Measurements from ENCODE around the gene MAPK8IP1.

The MAPK8IP1 gene

GRCh38 chr11:45909594-45910475 lies 24.4 kb downstream of the MAPK8IP1 start:
- no peak for DNase-seq

DNA sequence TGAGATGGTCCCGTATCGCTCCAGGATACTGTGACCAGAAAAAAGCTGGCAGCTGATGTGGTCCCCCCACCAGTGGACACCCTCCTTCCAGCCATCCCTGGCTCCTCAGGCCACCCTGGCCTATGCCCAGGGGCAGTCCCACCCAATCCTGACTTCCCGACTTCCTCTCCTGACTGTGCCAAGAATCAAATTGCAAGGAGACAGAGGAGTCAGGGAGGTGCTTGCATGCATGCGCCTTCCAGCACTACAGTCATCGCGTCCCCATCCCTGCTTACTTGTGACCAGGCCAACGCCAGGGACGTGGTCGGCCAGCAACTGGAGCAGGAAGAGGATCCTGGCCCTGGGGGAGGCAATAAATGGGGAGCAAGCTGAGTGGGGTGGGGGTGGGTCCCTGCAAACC lies 25.2 kb downstream of the MAPK8IP1 start:
- DNase-seq: no peak

DNA sequence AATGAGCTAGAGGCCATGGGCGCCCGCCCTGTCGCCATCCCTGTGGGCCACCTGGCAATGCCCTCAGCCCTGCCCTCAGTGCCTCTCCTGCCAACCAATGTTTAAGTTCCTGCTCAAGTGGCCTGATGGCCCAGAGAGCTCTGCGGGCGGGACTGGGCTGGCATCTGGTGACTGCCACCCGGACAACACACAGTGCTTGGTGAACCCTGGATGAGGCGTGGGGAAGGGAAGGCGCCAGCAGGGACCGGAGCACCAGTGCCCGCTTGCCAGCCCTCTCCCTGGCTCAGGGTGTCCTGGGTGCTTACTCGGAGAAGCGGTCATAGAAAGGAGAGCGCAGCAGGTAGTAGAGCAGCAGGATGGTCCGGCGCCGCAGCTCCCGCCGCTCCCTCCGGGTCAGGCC lies 28.1 kb downstream of the MAPK8IP1 start:
- no peak for DNase-seq

- DNase-seq: no peak
These were observed 28.6 kb downstream of the MAPK8IP1 start for GRCh38 chr11:45913942-45914635.

DNA sequence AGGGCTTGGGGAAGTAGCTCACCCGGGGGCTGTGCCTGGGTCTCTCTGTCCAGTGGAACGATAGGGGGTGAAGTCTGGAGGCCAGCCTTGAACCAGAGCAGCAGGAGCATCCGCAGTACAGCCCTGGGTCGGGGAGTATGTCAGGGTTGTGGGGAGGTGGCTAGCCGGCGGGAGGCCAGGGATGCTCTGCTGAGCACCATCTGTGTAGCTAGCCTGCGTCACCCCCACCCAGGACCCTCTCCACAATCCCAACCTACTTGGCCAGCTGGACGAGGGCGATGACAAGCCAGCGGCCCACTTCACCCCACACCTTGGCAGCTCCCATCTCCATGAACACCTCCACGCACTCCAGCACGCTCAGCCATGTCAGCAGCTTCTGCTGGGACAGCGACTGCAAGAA lies 30.0 kb downstream of the MAPK8IP1 start:
- no peak for DNase-seq

GRCh38 chr11:45917286-45917622 lies 31.8 kb downstream of the MAPK8IP1 start:
- DNase-seq: no peak

- peak; percentile 98 for DNase-seq
These were observed 32.3 kb downstream of the MAPK8IP1 start, which contains the start of gene PEX16 for GRCh38 chr11:45917623-45918330. Gene PEX16 (minus strand): TSS chr11:45917877. CDS start chr11:45917811, 66 bp downstream.

- DNase-seq: peak; percentile 73
These were observed 33.0 kb downstream of the MAPK8IP1 start for GRCh38 chr11:45918331-45918941.

GRCh38 chr11:45918962-45919675 lies 33.7 kb downstream of the MAPK8IP1 start:
- DNase-seq: no peak

- DNase-seq: no peak
These were observed 34.5 kb downstream of the MAPK8IP1 start for GRCh38 chr11:45919806-45920530.

- DNase-seq: no peak
These were observed 35.4 kb downstream of the MAPK8IP1 start for GRCh38 chr11:45920531-45921477.

DNA sequence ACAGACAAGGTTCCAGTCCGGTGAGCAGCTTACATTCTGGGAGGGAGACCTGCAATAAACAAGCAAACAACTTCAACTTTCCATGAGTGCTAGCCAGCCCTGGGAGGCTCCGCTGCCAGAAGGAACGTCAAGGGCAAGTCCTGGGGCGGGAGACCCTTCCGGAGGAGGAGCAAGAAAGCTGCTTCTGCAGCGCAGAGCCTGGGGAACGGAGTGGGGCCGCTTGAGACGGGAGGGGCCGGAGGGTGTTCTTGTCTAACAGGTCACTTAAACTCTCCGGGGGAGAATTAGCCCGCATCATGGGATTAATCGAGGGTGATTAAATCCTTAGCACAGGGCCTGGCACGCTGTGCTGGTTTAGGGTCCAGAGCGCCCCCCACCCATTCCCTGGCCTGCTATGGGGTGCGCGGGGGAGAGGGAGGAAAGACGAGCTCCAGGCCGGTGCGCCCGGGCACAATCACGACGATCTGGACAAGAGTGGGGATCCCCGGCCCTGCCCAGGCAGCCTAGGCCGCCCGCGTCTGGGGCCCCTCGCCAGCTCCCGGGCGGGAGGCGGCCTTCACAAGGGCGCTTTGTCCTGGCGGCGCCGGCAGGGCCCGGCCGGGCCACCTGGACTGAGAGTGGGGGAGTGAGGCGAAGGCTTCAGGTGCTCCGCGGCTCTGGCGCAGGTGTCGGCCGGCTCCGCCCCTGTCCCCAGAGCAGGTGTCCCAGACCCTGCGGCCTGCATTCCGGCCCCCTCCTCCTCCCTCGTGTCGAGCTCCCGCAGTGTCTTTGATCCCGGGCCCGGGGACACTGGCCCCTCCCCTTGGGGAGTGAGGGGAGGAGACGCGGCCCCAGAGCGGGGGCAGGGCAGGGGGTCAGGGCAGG lies 36.3 kb downstream of the MAPK8IP1 start:
- DNase-seq: no peak

DNA sequence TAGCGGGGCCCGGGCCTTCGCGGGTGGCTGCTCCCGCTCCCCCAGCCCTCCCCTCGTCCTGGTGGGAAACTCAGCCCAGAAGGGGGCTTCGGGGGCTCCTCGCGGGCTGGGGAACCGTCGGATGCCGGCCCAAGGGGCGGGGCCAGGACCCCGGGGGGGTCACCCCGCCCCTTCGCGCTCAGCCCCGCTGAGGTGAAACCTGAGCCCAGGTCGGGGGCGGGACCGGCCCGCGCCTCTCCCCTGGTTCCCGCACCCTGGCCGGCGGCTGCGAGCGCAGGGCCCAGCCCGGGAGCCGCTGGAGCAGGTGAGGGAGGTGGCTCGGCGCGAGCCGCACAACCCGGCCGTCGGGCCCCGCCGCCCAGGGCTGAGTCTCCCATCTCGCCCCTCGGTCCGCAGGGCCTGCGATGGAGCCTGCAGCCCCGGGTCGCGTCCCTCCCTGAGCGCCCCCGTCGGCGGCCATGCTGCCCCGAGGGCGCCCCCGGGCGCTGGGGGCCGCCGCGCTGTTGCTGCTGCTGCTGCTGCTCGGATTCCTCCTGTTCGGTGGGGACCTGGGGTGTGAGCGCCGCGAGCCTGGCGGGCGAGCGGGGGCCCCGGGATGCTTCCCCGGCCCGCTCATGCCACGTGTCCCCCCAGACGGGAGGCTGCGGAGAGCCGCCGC lies 37.1 kb downstream of the MAPK8IP1 start, which contains the start of gene LARGE2:
Gene LARGE2 (plus strand): TSS at position 232 of the 658 bp plus-strand sequence. CDS start 227 bp downstream, at position 459.
- no peak for DNase-seq

DNA sequence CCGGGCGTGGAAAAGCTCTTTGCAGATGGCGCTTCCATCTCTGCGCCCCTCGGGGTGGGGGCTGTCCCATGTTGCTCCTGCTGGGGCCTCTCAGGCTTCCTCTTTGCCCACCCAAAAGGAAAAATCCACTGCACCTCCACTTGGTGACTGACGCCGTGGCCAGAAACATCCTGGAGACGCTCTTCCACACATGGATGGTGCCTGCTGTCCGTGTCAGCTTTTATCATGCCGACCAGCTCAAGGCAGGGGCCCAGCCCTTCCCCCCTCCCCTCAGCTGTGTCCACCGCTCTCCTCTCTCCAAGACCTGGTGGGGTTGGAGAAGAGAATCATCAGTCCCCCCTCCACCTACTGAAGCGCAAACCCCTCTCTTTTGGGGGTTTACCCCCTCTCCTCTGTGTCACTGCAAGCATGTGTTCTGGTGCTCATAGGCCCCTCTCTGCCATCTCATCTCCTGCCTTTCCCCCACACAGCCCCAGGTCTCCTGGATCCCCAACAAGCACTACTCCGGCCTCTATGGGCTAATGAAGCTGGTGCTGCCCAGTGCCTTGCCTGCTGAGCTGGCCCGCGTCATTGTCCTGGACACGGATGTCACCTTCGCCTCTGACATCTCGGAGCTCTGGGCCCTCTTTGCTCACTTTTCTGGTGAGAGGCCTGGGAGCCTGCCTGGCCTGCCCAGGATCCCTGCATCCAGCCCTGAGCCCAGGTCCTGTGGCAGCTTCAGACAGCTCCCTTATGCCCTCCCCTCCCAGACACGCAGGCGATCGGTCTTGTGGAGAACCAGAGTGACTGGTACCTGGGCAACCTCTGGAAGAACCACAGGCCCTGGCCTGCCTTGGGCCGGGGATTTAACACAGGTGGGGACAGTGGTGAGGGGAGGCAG lies 38.8 kb downstream of the MAPK8IP1 start:
- no peak for DNase-seq

GRCh38 chr11:45924927-45925326 lies 39.5 kb downstream of the MAPK8IP1 start:
- no peak for DNase-seq

DNA sequence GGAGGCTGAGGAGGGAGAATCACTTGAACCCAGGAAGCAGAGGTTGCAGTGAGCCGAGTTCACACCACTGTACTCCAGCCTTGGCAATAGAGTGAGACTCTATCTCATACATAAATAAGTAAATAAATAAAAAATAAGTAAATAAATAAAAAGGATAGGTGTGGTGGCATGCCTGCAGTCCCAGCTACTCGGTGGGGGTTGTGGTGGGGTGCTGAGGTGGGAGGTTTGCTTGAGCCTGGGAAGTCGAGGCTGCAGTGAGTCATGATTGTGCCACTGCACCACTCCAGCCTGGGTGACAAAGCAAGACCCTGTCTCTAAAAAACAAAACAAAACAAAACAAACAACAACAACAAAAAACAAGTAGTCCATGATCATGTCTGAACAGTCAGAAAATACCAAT lies 40.1 kb downstream of the MAPK8IP1 start:
- DNase-seq: no peak

DNA sequence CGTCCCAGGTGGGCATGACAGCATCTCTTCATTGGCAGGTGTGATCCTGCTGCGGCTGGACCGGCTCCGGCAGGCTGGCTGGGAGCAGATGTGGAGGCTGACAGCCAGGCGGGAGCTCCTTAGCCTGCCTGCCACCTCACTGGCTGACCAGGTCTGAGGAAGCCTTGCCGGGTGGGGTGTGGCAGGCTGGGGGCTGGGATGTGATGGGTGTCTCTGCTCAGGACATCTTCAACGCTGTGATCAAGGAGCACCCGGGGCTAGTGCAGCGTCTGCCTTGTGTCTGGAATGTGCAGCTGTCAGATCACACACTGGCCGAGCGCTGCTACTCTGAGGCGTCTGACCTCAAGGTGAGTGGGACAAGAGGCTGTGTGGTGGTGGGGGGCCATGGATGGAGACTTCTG lies 40.5 kb downstream of the MAPK8IP1 start:
- no peak for DNase-seq
